Measurements from ENCODE around the gene FASLG. TPM values are rescaled to one million over a fixed set of nuclear protein-coding genes. Genes with fewer than 3 reads are reported as not detected.

The FASLG gene
- total RNA-seq, 6 donors from 2014 or later = 0.46 to 0.91 (median 0.52) TPM; not detected in 2

- H3K4me1 ChIP-seq = peaks cover 0 to 6% (median 0%) of the 10 kb centered on the region in 4 donors
- H3K36me3 ChIP-seq = no peaks in the 10 kb centered on the region
- no peak for DNase-seq
- no peak for ATAC-seq (ENCODE audit: low FRiP score in 2 of 2)
- H3K9me3 ChIP-seq = no peaks in the 10 kb centered on the region
- TF ChIP-seq CTCF (IDR thresholded peaks at IDR 0.05) (no peak), POLR2A (IDR thresholded peaks at IDR 0.05) (no peak), EP300 (IDR thresholded peaks at IDR 0.05) (no peak), POLR2AphosphoS5 (IDR thresholded peaks at IDR 0.05) (no peak)
- H3K27me3 ChIP-seq = no peaks in the 10 kb centered on the region
- H3K4me3 ChIP-seq = no peak overlapping the region
- WGBS, 2 donors = 88 to 93% methylated on average over 4 of the region's 4 CpGs
- no peak overlapping the region for H3K27ac ChIP-seq
Observed at GRCh38 chr1:172647987-172648386, 10.9 kb upstream of the FASLG start.

GRCh38 chr1:172650474-172651193, 8.3 kb upstream of the FASLG start:
- no peaks in the 10 kb centered on the region for H3K36me3 ChIP-seq
- no peak for ATAC-seq (ENCODE audit: low FRiP score in 2 of 2)
- WGBS, 2 donors = 86 to 90% methylated on average over 2 of the region's 2 CpGs
- no peak for DNase-seq
- H3K4me1 ChIP-seq = no peaks in the 10 kb centered on the region
- no peaks in the 10 kb centered on the region for H3K27me3 ChIP-seq
- no peaks in the 10 kb centered on the region for H3K9me3 ChIP-seq
- H3K4me3 ChIP-seq = no peak overlapping the region
- H3K27ac ChIP-seq = no peak overlapping the region
- TF ChIP-seq CTCF (IDR thresholded peaks at IDR 0.05) (no peak), POLR2A (IDR thresholded peaks at IDR 0.05) (no peak), EP300 (IDR thresholded peaks at IDR 0.05) (no peak), POLR2AphosphoS5 (IDR thresholded peaks at IDR 0.05) (no peak)

- 53 to 59% methylated on average over 4 to 5 of the region's 5 CpGs for WGBS, 2 donors
Observed at GRCh38 chr1:172653015-172653709, 5.7 kb upstream of the FASLG start.

GRCh38 chr1:172654535-172654934, 4.4 kb upstream of the FASLG start:
- H3K27me3 ChIP-seq = no peaks in the 10 kb centered on the region
- TF ChIP-seq POLR2AphosphoS5 (IDR thresholded peaks at IDR 0.05) (no peak), EP300 (IDR thresholded peaks at IDR 0.05) (no peak), POLR2A (IDR thresholded peaks at IDR 0.05) (no peak), CTCF (IDR thresholded peaks at IDR 0.05) (no peak)

More at GRCh38 chr1:172653015-172653709, 5.7 kb upstream of the FASLG start:
- DNase-seq (no peak), ATAC-seq (ENCODE audit: low FRiP score in 2 of 2) (no peak)
- Histone ChIP-seq H3K4me3 (no peak overlapping the region), H3K9me3 (no peaks in the 10 kb centered on the region), H3K4me1 (no peaks in the 10 kb centered on the region), H3K27me3 (no peaks in the 10 kb centered on the region), H3K36me3 (no peaks in the 10 kb centered on the region), H3K27ac (no peak overlapping the region)
- TF ChIP-seq POLR2AphosphoS5 (IDR thresholded peaks at IDR 0.05) (no peak), CTCF (IDR thresholded peaks at IDR 0.05) (no peak), EP300 (IDR thresholded peaks at IDR 0.05) (no peak), POLR2A (IDR thresholded peaks at IDR 0.05) (no peak)

More at GRCh38 chr1:172654535-172654934, 4.4 kb upstream of the FASLG start:
- DNase-seq (no peak), ATAC-seq (ENCODE audit: low FRiP score in 2 of 2) (no peak)
- Histone ChIP-seq H3K9me3 (no peaks in the 10 kb centered on the region), H3K4me1 (no peaks in the 10 kb centered on the region), H3K4me3 (no peak overlapping the region), H3K27ac (no peak overlapping the region), H3K36me3 (no peaks in the 10 kb centered on the region)
- 85 to 92% methylated on average over 2 of the region's 2 CpGs for WGBS, 2 donors
